Choroid plexus epithelial cell (primary cell): ENCODE measurements around the gene NIN.

ENCODE experiments used
- DNase-seq: peaks from one replicate; pipeline ENCODE4 v3.0.0-alpha.2; 2010; ENCODE audit warnings: low read depth
- H3K4me3 ChIP-seq: 2 replicates; pipeline ENCODE4 v1.5.1; 2011; ENCODE audit warnings: low read depth, mild to moderate bottlenecking, control low read depth, low read length, moderate library complexity
- CTCF ChIP-seq: conservative IDR thresholded peaks from 2 replicates; pipeline ENCODE4 v1.5.1; 2011; ENCODE audit warnings: low read depth, mild to moderate bottlenecking, control low read depth, inconsistent platforms, low read length, moderate library complexity

NIN gene

GRCh38 chr14:50763382-50764007, 67.5 kb downstream of the NIN start:
- H3K4me3 ChIP-seq: no peak overlapping the region
- DNase-seq: peak; percentile 87
- no peak for TF ChIP-seq CTCF

- TF ChIP-seq CTCF: no peak
- DNase-seq: no peak
- no peak overlapping the region for H3K4me3 ChIP-seq
Observed at GRCh38 chr14:50762931-50763300, 68.0 kb downstream of the NIN start.

- H3K4me3 ChIP-seq: no peak overlapping the region
- TF ChIP-seq CTCF: no peak
- DNase-seq: peak; percentile 65
Observed at GRCh38 chr14:50762001-50762930, 68.7 kb downstream of the NIN start.

GRCh38 chr14:50759800-50760543, 71.0 kb downstream of the NIN start:
- no peak for DNase-seq
- TF ChIP-seq CTCF: no peak
- H3K4me3 ChIP-seq: no peak overlapping the region

GRCh38 chr14:50758945-50759344, 72.0 kb downstream of the NIN start:
- no peak overlapping the region for H3K4me3 ChIP-seq
- DNase-seq: no peak
- TF ChIP-seq CTCF: no peak

GRCh38 chr14:50758305-50758704, 72.7 kb downstream of the NIN start:
- DNase-seq: no peak
- TF ChIP-seq CTCF: no peak
- H3K4me3 ChIP-seq: no peak overlapping the region
